Fibroblast of the aortic adventitia (primary cell): ENCODE measurements around the gene DPP6. TPM values are rescaled to one million over a fixed set of nuclear protein-coding genes. Genes with fewer than 3 reads are reported as not detected.

Source experiments
- DNase-seq: peaks from one replicate; pipeline ENCODE4 v3.0.0-alpha.2; 2010; ENCODE audit warnings: low read depth
- H3K4me3 ChIP-seq: 2 replicates; pipeline ENCODE4 v1.5.1; 2011; ENCODE audit warnings: low read depth, mild to moderate bottlenecking, control low read depth, low read length, moderate library complexity
- total RNA-seq: library from RNA; depleted of rRNA; stranded (reverse); fragments of >200 nt; gene quantifications from 2 replicates; pipeline ENCODE4 v1.2.3, GENCODE V29; 2012; ENCODE audit warnings: low replicate concordance
- TF ChIP-seq, protein P1 (sequence below): IDR thresholded peaks from 2 replicates; pipeline ENCODE4 v1.5.1; 2011; ENCODE audit warnings: mild to moderate bottlenecking, low read length, control low read depth, inconsistent platforms; ENCODE audit not compliant: insufficient read depth

The DPP6 gene
- total RNA-seq, 1 donor, result not detected

DNA sequence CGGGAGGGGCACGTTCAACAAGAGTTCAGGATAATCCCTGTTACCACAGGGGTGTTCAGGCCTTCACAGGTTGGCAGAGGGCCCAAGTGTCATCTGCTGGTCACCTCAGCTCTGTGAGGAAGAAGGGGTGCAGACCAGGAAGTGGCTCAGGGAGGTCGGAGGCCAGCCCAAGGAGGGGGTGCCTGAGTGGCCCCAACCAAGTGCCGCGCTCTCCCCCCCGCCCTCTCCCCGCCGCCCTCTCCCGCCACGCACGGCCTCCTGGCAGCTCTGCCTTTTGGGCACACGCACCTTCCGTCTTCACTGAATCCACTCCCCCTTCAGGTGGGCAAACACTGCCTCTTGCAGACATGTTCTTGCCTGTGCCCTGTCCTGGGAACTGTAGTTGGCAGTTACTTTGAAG is 705.6 kb downstream of the DPP6 start:
- TF ChIP-seq, protein P1, sequence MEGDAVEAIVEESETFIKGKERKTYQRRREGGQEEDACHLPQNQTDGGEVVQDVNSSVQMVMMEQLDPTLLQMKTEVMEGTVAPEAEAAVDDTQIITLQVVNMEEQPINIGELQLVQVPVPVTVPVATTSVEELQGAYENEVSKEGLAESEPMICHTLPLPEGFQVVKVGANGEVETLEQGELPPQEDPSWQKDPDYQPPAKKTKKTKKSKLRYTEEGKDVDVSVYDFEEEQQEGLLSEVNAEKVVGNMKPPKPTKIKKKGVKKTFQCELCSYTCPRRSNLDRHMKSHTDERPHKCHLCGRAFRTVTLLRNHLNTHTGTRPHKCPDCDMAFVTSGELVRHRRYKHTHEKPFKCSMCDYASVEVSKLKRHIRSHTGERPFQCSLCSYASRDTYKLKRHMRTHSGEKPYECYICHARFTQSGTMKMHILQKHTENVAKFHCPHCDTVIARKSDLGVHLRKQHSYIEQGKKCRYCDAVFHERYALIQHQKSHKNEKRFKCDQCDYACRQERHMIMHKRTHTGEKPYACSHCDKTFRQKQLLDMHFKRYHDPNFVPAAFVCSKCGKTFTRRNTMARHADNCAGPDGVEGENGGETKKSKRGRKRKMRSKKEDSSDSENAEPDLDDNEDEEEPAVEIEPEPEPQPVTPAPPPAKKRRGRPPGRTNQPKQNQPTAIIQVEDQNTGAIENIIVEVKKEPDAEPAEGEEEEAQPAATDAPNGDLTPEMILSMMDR, result no peak
- H3K4me3 ChIP-seq, result no peak overlapping the region
- no peak for DNase-seq

DNA sequence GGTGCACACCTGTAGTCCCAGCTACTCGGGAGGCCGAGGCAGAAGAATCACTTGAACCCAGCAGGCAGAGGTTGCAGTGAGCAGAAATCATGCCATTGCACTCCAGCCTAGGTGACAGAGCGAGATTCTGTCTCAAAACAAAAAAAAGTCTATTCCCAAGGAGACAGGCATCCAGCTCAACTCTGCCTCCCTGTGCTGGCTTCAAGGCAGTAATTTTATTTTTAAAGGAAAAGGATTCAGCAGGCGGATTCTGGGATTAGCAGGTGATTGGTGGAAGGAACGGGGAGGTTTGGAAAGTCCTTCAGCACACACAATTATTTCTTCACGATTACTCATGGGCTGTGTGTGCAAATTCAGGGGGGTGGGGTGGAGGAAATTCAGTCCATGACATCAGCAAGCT is 707.8 kb downstream of the DPP6 start:
- no peak overlapping the region for H3K4me3 ChIP-seq
- DNase-seq, result no peak
- TF ChIP-seq, protein P1, result no peak

DNA sequence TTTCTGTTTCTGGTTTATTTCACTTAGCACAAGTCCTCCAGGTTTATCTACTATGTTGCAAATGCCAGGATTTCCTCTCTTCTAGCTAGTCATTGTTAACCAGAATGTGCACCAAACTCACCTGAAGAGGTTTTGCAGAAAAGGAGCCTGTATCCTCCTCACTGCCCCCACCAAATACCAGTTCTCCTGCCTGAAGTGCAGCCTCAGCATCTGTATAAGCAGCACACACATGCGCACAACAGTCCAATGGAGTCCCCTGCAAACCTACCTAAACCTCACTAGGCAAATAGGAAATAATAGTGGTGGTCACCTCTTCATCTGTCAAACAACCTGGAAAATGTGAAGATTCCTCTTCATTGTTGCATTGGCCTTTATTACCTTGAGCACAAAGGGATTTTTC is 712.9 kb downstream of the DPP6 start:
- DNase-seq, result no peak
- TF ChIP-seq, protein P1, result no peak
- H3K4me3 ChIP-seq, result no peak overlapping the region

DNA sequence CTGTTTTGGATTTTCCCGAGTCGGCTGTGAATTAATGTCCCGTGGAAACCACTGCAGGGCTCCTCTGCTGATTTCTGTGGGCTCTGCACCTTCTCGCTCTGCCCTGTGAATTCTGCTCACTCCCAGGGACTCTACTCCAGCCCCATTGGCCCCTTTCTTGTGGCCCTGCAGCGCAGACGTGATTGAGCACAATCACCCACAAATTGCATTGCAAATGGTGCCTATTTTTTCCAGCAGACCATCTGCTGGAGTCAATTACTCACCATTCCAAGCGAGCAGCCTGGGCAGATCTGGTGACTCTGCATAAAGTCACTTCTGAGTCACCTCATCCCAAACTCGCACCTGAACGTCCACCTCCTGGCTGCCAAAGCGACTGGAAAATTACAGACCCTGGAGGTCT is 714.9 kb downstream of the DPP6 start:
- TF ChIP-seq, protein P1, result no peak
- no peak overlapping the region for H3K4me3 ChIP-seq
- DNase-seq, result no peak

DNA sequence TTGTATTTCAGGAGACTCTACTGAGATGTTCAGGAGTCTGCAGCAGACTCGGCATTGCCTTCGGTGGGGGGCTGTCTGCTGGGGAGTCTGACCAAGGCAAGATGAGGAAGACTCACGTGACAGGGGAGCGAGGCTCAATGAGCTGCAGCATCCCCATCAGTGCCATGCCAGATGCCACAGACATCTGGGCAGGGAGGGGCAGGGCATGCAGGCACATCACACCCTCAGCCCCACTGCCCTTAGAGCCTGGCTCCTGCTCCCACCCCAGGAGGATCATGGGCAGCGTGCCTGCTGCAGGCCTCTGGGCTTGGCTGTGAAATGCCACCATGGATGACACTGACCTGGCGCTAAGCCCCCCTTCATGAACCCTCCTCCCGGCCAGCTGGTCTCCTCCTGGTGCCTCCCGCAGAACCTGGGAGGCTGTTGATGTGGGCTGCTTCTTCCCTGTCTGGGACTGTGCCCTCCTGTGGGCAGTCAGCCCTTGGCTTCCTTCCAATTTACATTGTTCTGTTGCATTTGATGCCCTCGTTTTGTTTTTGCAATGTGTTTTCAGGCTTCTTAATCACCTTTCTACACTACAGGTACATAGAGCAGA is 715.7 kb downstream of the DPP6 start:
- H3K4me3 ChIP-seq, result no peak overlapping the region
- TF ChIP-seq, protein P1, result no peak
- no peak for DNase-seq

DNA sequence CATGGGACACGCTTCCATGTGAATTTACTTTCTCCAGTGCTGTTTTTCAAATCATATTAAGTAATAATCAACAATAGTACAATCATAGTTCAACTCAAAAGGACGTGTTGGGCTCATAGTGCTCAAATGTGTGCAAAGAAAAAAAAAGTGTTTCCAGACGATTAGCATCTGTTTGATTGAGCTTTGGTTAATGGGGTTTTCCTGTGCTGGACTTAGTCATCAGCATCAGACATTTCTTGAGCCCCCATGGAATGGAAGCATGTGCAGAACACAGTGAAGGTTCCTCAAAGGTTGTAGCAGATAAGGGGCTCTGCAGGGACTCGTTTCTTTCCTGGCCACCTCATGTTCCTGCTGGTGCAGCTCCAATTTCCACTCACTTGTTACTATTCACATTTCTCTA is 716.8 kb downstream of the DPP6 start:
- TF ChIP-seq, protein P1, result no peak
- H3K4me3 ChIP-seq, result no peak overlapping the region
- no peak for DNase-seq

DNA sequence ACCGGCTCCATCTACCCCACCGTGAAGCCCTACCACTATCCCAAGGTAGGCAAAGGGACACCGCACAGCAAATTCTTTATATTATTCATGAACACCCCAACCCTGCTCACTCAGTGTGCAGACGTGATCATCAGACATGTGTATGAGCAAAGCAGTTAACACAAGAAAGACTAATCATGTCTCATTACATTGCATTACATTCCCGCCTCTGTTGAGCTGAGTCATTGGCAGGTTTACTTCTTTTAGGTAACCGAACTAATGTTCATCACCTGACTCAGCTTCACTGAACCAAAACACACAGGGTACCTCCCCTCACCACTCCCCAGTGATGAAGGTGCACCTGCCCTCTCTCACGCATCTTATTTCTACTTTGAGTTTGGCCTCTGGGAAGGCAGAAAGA is 717.3 kb downstream of the DPP6 start:
- DNase-seq, result no peak
- no peak overlapping the region for H3K4me3 ChIP-seq
- TF ChIP-seq, protein P1, result no peak
